Right renal cortex interstitium (tissue), 3 donors: ENCODE results near the gene RGL3. TPM values are rescaled to one million over a fixed set of nuclear protein-coding genes. Genes with fewer than 3 reads are reported as not detected.
"Not testable (repeated sequence)": the region's sequence is repeated elsewhere in the genome, so short reads cannot be mapped to it uniquely, and the experiment has no call there.

Source experiments
- DNase-seq, 3 donors: peaks; one replicate each; pipeline ENCODE4 v3.0.0-alpha.2; 2013; ENCODE audit warnings: low read depth in 3 of 3, low spot score in 2 of 3
- polyA plus RNA-seq, 3 donors: library from polyadenylated mRNA; unstranded; fragments of 120-200 nt; gene quantifications; one replicate each; pipeline ENCODE4 v1.2.1, GENCODE V29; 2013; ENCODE audit not compliant: insufficient read length in 3 of 3

The RGL3 gene
- polyA plus RNA-seq, 3 donors = 47.6 to 64.8 (median 55.5) TPM

DNA sequence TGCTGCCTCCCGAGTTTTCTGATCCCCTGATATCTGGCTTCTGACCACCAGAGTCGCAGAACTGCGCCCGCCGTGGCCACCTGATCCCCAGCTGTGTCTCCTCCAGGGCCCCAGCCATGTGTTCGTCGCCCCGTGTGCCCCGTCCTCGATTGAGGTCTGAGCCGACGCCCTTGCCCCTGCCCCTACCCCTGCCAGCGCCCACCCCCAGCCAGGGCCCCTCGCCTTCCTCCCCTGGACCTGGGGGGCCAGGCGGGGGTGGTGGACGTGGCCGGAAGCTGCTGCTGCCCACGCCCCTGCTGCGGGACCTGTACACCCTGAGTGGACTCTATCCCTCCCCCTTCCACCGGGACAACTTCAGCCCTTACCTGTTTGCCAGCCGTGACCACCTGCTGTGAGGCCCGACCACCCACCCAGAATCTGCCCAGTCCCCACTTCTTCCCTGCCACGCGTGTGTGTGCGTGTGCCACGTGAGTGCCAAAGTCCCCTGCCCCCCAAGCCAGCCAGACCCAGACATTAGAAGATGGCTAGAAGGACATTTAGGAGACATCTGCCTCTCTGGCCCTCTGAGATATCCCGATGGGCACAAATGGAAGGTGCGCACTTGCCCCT lies 54.7 kb downstream of the RGL3 start:
- no peak for DNase-seq

DNA sequence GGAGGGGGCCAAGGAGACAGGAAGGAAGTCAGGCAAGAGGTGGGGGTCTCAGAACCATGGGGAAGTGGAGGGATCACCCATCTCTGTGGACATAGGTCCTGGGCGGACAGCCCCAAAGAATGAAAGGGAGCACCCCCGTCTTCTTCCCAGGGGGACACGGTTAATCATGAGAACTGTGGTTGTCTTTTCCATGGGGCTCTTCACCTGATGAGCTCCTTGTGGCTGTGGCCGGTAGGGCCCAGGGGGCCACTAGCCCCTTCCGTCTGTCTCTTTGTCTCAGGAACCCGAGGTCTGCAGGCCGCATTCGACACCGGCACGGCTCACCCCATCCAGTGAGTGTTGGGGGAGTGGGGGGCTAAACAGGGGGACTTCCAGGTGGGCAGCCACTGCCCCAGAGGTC lies 55.2 kb downstream of the RGL3 start:
- no peak for DNase-seq

DNA sequence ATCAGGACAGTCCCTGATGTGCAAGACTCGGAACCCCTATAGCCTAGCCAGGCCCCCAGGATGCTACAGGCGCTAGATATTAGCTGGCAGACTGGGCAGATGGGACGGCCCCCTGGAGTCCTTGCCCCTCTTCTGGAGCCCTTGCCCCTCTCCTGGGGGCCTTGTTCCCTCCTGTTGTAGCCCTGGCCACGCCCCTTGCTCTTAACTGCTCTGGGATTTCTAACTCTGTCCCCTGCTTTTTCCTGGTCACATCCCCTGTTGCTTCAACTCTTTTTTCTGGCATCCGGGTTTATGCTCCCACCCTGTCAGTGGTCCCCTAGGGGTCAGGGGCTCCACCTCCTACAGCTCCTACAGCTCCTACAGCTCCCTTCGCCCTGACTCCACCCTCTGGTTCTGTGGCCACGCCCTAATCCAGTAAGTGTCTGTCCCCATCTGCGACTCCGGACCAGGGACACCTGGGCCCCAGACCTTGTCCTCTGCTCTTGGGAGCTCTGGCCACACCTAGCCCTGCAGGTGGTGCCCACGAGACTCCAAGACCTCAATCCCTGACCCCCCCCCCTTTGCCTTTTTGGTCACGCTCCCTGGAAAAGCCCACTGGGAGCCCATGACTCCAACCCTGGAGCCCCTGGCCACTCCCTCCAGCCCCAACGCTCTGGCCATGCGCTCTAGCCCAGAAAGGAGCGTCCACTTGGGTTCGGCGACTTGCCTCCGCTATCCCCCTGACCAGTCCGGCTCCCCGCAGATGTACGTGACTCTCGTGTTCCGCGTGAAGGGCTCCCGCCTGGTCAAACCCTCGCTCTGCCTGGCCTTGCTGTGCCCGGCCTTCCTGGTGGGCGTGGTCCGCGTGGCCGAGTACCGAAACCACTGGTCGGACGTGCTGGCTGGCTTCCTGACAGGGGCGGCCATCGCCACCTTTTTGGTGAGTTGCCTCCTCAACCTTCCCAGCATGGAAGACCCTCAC lies 57.1 kb downstream of the RGL3 start:
- no peak for DNase-seq

DNA sequence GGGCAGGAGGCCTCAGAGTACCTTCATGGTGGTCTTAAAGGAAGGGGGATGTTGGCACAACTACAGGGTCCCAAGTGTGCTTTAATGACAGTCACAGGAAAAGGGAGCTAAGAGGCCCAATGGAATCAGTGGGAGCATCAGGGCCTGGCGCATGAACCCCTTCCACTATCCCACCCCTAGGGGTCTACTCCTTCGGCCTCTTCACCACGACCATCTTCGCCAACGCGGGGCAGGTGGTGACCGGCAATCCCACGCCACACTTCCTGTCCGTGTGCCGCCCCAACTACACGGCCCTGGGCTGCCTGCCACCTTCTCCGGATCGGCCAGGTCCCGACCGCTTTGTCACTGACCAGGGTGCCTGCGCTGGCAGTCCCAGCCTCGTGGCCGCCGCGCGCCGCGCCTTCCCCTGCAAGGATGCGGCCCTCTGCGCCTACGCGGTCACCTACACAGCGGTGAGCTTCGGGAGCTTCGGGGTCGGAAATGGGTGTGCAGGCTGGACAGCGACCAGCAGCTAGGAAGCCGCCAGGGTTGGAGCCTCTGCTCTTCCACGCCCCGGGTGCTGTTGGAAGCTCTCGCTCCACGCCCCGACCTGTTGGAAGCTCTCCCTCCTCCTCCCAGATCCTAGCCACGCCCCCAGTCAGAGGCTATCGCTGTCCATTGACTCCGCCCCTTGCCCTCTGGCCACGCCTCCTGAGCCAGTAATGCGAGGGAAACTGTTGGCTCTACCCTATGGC lies 57.9 kb downstream of the RGL3 start:
- no peak for DNase-seq

DNA sequence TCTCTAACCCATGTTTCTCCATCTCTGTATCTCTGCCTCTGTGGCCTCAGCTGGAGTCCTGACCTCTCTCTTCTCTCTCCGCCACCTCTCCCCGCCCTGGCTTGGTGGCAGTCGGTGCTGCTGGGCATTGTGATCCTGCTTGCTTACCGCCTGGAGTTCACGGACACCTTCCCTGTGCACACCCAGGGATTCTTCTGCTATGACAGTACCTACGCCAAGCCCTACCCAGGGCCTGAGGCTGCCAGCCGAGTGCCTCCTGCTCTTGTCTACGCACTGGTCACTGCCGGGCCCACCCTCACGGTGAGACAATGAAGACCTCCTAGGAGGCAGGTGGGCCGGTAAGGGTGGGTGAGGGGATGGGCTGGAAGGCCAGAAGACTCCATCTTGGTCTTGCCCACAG lies 59.7 kb downstream of the RGL3 start:
- no peak for DNase-seq

DNA sequence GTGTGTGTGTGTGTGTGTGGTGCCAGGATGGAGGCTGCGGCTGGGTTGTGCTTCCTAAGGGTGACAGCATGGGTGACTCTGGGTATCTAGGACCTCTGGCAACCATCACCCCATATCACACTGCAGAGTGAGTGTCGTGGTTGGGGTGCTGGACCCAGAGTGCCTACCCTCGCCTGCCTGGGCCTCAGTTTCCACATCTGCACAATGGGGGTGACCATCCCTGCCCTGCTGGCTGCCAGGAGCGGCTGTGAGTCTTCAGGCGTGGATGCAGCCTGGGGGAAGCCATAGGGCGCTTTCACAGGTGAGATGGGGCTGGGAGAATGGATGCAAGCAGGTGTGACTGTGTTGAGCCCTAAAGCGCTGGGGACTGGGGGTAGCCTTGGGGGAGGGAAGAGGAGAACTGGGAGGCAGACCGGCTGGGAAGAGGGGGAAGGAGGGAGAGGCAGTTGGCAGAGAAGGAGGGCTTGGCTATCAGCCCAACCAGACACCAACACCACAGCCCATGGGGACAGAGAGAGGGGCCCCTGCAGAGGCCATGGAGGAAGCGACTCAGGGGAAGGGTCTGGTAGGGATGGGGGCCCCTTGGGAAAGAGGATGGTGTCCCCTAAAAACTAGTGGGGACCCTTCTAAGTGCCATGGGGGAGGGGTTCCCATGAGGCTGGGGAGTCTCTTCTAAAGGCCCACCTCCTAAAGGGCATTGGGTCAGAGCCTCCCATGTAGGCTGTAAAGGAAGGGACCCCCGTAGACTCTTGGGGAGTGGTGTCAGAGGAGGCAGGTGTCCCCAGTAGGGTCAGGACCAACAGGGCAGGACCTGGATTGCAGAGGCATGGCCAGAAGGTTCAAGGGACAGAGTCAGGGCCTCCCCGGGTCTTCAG lies 62.2 kb downstream of the RGL3 start:
- no peak for DNase-seq

DNA sequence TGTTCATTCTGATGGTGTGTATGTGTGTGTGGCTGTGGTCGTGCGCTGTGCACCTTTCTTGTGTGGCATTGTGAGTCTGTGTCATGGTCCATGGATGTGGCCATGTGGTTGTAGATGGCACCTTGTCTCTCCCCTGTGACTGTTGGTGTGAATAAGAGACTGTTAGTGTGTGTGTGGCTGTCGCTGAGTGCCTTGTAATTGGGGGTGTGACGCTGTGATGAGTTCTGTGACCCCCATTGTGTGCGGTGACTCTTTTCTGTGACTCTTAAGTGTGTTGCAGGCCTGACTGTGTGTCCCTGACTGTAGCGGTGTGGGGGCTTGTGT lies 63.1 kb downstream of the RGL3 start:
- DNase-seq = no peak

DNA sequence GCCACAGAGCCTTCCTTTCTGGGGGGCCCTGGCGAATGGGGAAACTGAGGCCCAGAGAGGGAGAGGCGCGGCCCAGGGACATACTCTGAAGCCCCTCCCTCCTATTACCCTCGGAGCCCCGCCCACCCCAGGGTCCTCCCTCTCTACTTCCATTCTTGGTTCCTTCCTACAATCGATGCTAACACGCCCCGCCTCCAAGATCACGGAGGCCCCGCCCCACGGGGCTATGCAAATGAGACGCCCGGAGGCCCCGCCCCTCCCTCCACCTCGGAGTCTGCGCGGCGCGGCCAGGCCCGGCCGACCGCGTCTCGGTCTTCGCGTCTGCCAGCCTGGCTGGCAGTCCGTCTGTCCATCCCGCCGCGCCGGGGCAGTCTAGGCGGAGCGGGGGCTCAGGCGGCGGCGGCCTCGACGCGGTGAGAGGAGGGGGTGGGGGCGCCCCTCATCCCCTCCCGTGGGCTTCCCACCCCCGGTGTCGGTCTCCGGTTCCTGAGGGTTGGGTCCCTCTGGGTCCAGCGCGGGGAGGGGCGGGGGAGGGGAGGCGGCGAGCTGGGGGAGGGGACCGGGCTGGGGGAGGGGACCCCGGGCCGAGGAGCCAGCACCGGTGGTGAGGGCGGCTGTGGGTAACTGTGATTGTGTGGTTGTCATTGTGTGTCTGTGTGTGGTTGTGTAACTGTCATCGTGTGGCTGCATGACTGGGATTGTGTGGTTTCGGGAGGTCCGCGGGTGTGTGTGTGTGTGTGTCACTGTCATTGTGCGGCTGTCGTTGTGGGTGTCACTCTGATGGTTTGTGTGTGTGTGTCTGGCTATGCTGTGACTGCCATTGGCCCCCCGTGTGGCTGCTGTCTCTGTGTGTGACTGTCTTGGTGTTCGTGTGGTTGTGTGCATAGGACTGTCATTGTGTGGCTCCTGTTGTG lies 63.7 kb downstream of the RGL3 start, which contains the start of gene PLPPR2:
Gene PLPPR2 (plus strand): TSS at position 273 of the 914 bp plus-strand sequence. CDS start 2,242 bp downstream, outside the sequence.
- DNase-seq = peak in 1 of 3 donors; percentile 70

DNA sequence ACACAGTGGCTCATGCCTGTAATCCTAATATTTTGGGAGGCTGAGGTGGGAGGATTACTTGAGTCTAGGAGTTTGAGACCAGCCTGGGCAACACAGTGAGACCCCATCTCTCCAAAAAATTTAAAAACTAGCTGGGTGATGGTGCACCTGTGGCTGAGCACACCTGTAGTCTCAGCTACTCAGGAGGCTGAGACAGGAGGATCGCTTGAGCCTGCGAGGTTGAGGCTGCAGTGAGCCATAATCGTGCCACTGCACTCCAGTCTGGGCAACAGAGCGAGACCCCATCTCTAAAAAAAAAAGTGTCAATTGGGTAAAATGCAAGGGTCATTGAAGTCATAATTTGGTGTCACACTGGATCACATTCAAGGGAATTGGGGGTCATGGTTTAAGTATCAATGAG lies 65.0 kb downstream of the RGL3 start:
- not testable (repeated sequence) for DNase-seq

DNA sequence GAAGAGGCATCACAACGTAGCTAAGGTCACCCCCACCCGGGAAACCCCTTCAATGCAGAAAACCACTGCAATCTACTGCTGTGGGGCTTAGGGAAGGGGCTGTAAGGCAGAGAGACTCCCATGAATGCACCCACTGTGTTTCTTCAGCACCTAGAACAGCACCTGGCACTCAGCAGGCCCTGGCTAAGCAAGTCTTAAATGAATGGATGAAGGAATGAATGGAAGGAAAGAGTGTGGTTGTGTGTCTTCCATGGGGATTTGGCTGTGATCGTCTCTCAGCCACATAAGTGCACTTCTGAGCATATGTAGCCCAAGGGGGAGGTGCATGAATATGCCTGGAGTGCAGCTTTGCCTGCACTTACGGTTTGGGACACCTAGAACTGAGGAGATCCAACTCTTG lies 69.9 kb downstream of the RGL3 start:
- no peak for DNase-seq

DNA sequence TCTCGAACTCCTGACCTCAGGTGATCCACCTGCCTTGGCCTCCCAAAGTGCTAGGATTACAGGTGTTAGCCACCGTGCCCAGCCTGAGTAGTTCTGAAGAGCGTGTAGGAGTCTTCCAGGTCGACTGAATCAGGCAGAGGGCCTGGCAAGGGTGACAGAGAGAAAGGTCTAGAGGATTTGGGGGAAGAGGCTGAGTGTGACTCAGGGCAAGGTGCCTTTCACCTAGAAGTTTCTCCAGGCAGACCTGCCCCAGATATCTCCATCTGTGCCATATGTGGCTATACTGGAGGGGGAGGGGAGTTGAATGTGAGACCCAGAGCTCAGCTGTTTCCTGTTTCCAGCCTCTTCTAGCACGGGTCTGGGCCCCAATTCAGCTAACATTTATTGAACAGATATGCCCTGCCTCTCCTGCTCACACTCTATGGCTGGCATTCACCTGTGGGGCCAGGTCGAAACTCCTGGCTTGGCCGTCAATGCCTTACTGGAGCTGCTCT lies 71.5 kb downstream of the RGL3 start:
- DNase-seq = no peak

DNA sequence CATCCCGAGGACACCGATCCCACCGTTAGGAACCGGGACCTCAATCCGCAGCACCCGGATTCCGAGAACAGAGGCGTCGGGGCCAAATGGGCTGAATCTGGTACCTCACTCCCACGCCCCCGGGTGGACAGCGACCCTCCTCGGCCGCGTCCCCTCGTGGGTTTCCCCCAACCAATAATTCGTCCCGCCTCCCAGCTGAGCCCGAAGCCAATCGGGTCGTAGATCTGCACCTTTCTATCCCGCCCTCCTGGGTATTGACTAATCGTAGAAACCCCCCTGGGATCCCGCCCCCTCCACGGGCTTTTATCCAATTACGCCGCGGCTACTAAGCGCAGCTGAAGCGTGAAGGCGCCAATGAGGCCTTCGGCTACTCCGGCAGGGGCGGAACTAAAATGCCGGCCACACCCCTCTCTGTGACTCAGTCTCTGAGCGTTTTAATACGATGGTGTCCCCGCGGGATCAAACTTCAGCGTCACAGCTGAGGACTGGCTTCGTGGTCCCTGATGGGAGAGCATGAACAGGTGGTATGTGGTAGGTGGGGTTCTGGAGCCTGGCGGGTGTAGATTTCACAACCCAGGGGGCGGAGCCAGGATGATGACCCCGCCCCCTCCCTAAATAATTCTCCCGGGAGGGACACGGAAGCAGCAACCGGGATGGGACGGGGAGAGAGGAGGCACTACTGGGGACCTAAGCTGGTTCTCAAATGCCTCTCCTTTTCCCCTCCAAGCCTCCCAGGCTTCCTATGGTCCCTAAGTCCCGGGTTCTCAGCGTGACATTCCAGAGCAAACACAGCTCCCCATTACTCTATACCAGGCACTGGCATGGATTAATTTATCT lies 72.8 kb downstream of the RGL3 start, which contains the start of the genes CCDC159 and TMEM205:
Gene CCDC159 (plus strand): TSS at position 416 of the 837 bp plus-strand sequence. CDS start 88 bp downstream, at position 504.
Gene TMEM205 (minus strand): TSS at position 165 of the 837 bp plus-strand sequence. CDS start 649 bp downstream, outside the sequence.
- peak; percentile 94 to 99 (median 99) for DNase-seq

DNA sequence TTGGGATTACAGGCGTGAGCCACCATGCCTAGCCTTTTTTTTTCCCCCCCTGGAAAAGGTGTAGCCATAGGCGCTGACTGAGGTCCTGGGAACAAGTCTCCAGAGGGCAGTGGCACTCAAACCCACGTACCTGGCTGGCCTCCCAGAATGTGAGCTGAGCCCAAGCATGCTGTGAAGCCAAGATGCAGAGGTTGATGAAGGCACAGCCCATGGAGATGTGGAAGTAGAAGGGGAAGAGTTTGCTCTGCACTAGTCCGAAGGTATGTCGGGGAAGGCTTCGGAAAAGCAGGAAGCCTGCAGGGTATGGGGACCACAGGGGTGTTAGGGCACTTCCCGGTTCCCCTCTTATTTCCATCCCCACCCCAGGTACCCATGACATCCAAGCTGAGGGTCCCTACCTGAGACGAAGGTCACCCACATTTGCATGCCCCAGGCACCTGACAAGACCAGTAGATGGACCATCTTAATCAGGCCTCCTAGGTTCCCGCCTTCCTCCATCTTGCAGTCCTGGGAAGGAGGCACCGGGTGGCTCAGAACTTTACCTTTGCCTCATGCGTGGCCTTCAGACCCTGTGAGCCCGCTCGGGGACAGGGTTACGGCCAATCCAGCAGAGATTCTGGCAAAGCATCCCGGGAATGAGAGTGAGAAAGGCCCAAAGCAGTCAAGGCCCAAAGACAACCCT lies 73.9 kb downstream of the RGL3 start:
- DNase-seq = no peak
